ENCODE measurements around the gene FAM124B.

- TF ChIP-seq REST (IDR thresholded peaks at IDR 0.05) (no peak), CTCF (IDR thresholded peaks at IDR 0.05; ENCODE audit: low read depth, low read length, missing input control) (no peak)
These were observed 29.3 kb downstream of the FAM124B start for GRCh38 chr2:224372641-224373040.
